Breast epithelium (tissue), 4 donors: ENCODE measurements around the gene CFAP107. TPM values are rescaled to one million over a fixed set of nuclear protein-coding genes. Genes with fewer than 3 reads are reported as not detected.
A peak's percentile ranks its signal among the peaks of the same experiment; 100 is the strongest.

ENCODE experiments used
- DNase-seq, 2 donors: peaks; one replicate each; pipeline ENCODE4 v3.0.0-alpha.2; 2019; ENCODE audit warnings: low spot score in 2 of 2
- H3K27ac ChIP-seq, 2 donors: fragments of 200-600 bp; sonication (generic) in 1 of 2; one replicate each; pipeline ENCODE4 v1.5.1; 2016 to 2019; ENCODE audit warnings: mild to moderate bottlenecking in 1 of 2
- H3K27me3 ChIP-seq, 2 donors: fragments of 200-600 bp; sonication (generic) in 1 of 2; one replicate each; pipeline versions ENCODE4 v1.5.1 to v1.6.0; 2017 to 2019; ENCODE audit warnings: control low read depth in 1 of 2, mild to moderate bottlenecking in 1 of 2
- H3K36me3 ChIP-seq: fragments of 200-600 bp; one replicate; pipeline ENCODE4 v1.5.1; 2019
- H3K4me1 ChIP-seq, 2 donors: fragments of 200-600 bp; sonication (generic); one replicate each; pipeline ENCODE4 v1.5.1; 2016 to 2019; ENCODE audit warnings: control low read depth in 1 of 2
- H3K4me3 ChIP-seq, 3 donors: fragments of 200-600 bp; sonication (generic); 1 replicate in 2 of 3; 2 replicates in 1 of 3; pipeline ENCODE4 v1.5.1; 2016 to 2019; ENCODE audit warnings: mild to moderate bottlenecking in 3 of 3, moderate library complexity in 2 of 3
- H3K9me3 ChIP-seq, 2 donors: fragments of 200-600 bp; sonication (generic) in 1 of 2; one replicate each; pipeline ENCODE4 v1.5.1; 2016 to 2019; ENCODE audit warnings: control low read depth in 1 of 2
- CTCF ChIP-seq, 3 donors: fragments of 450-650 bp; IDR thresholded peaks; one replicate each; pipeline ENCODE4 v1.5.1; 2016 to 2017; ENCODE audit warnings: antibody characterized with exemption in 3 of 3, mild to moderate bottlenecking in 3 of 3, moderate library complexity in 3 of 3
- POLR2A ChIP-seq: fragments of 450-650 bp; IDR thresholded peaks from one replicate; pipeline ENCODE4 v1.6.1; 2016; ENCODE audit warnings: antibody characterized with exemption, mild to moderate bottlenecking, moderate library complexity
- POLR2AphosphoS5 ChIP-seq, 3 donors: sonication (generic); formaldehyde crosslinking; IDR thresholded peaks; one replicate each; pipeline ENCODE4 v1.6.1; 2017; ENCODE audit warnings: antibody characterized with exemption in 3 of 3
- intact Hi-C: fragments of 100-400 bp; cut with DNase I; formaldehyde crosslinking; loops from one replicate; pipeline ENCODE4 v1.15.1; 2023; ENCODE audit warnings: low total_unique reads
- total RNA-seq, 3 donors: library from RNA; depleted of rRNA; stranded (reverse); fragments of >200 nt; gene quantifications; one replicate each; pipeline ENCODE4 v1.1.0, GENCODE V29; 2016

The CFAP107 gene
- total RNA-seq, 3 donors from 2014 or later = not detected

GRCh38 chr1:12708396-12709090 is 37.5 kb upstream of the CFAP107 start:
- H3K4me3 ChIP-seq = no peak overlapping the region
- TF ChIP-seq POLR2AphosphoS5 (IDR thresholded peaks at IDR 0.05) (no peak), POLR2A (no peak), CTCF (IDR thresholded peaks at IDR 0.05) (no peak)
- H3K4me1 ChIP-seq = no peaks in the 10 kb centered on the region
- H3K27ac ChIP-seq = peak overlapping the region in 1 of 2 donors; percentile 1
- DNase-seq = no peak
- peaks cover 7 to 9% of the 10 kb centered on the region in 2 donors for H3K9me3 ChIP-seq
- no peaks in the 10 kb centered on the region for H3K27me3 ChIP-seq
- intact Hi-C loops = no loop called here
- no peaks in the 10 kb centered on the region for H3K36me3 ChIP-seq

DNA sequence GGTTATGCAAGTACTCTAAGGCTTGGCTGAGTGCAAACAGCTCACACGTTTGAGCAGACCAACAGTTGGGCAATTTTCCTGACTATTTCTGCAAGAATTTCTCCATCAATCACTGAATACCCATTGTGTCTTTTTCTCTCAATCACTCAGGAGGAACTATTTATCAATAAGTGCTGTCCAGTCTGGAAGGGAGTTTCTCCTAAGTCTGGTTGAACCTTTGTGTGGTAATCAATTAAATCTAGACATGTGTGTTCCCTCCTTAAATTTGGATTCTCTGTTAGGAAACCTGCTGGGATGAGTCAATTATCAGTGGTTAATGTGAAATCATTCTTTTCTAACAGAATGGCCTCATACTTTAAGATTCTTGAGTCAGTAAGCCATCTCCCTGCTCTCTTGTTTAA is 36.9 kb upstream of the CFAP107 start:
- no peak for DNase-seq
- no peaks in the 10 kb centered on the region for H3K4me1 ChIP-seq
- peak overlapping the region in 1 of 2 donors; percentile 1 for H3K27ac ChIP-seq
- H3K36me3 ChIP-seq = no peaks in the 10 kb centered on the region
- no peak for TF ChIP-seq POLR2A
- no peak for TF ChIP-seq POLR2AphosphoS5 (IDR thresholded peaks at IDR 0.05)
- TF ChIP-seq CTCF (IDR thresholded peaks at IDR 0.05) = no peak
- H3K9me3 ChIP-seq = peaks cover 3% of the 10 kb centered on the region in 2 donors
- intact Hi-C loops = no loop called here
- H3K4me3 ChIP-seq = no peak overlapping the region
- H3K27me3 ChIP-seq = no peaks in the 10 kb centered on the region

- Histone ChIP-seq H3K27me3 (no peaks in the 10 kb centered on the region), H3K36me3 (no peaks in the 10 kb centered on the region), H3K27ac (no peak overlapping the region), H3K4me3 (no peak overlapping the region), H3K4me1 (no peaks in the 10 kb centered on the region), H3K9me3 (no peaks in the 10 kb centered on the region)
- intact Hi-C loops = no loop called here
- no peak for TF ChIP-seq CTCF (IDR thresholded peaks at IDR 0.05)
- no peak for TF ChIP-seq POLR2AphosphoS5 (IDR thresholded peaks at IDR 0.05)
- no peak for DNase-seq
Observed at GRCh38 chr1:12709696-12710095, 36.3 kb upstream of the CFAP107 start.

DNA sequence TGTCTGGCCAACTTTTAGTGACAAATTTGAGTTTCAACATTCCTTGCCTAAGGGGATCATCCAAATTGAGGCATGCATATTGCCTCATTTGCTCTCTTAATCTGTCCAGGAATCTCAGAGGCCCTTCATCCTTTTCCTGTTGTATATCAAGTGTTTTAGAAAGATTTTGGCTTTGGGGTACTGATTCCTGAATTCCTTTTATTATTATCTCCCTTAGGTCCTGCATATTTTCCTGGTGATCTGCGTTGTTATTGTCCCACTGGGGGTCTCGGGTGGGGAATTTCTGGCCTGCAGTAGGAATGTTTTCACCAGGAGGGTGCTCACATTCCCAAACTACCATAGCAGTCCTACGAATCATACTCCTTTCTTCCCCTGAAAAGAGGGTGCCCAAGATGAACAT is 34.5 kb upstream of the CFAP107 start:
- Histone ChIP-seq H3K4me3 (no peak overlapping the region), H3K36me3 (no peaks in the 10 kb centered on the region), H3K4me1 (no peaks in the 10 kb centered on the region), H3K9me3 (no peaks in the 10 kb centered on the region), H3K27me3 (no peaks in the 10 kb centered on the region), H3K27ac (peak overlapping the region in 1 of 2 donors; percentile 61)
- no peak for DNase-seq
- intact Hi-C loops = no loop called here
- TF ChIP-seq POLR2AphosphoS5 (IDR thresholded peaks at IDR 0.05) = no peak
- no peak for TF ChIP-seq CTCF (IDR thresholded peaks at IDR 0.05)
- TF ChIP-seq POLR2A = no peak

GRCh38 chr1:12712076-12712475 is 33.9 kb upstream of the CFAP107 start:
- intact Hi-C loops = no loop called here
- no peaks in the 10 kb centered on the region for H3K27me3 ChIP-seq

More at GRCh38 chr1:12712076-12712475, 33.9 kb upstream of the CFAP107 start:
- DNase-seq = no peak
- no peaks in the 10 kb centered on the region for H3K36me3 ChIP-seq
- no peak overlapping the region for H3K4me3 ChIP-seq
- H3K9me3 ChIP-seq = no peaks in the 10 kb centered on the region
- TF ChIP-seq CTCF (IDR thresholded peaks at IDR 0.05) = no peak
- H3K4me1 ChIP-seq = no peaks in the 10 kb centered on the region
- H3K27ac ChIP-seq = peak overlapping the region in 1 of 2 donors; percentile 61
